K562 (cell line): ENCODE results near the gene PPP1R15A. TPM values are rescaled to one million over a fixed set of nuclear protein-coding genes. Genes with fewer than 3 reads are reported as not detected.

Experiments used
- ARID1B ChIP-seq: fragments of 450-650 bp; IDR thresholded peaks from 2 replicates; pipeline ENCODE4 v1.6.1; 2016; ENCODE audit warnings: antibody characterized with exemption, mild to moderate bottlenecking, inconsistent platforms
- BCOR ChIP-seq: fragments of 450-650 bp; IDR thresholded peaks from 2 replicates; pipeline ENCODE4 v1.6.1; 2016
- HLTF ChIP-seq: fragments of 450-650 bp; IDR thresholded peaks from 2 replicates; pipeline ENCODE4 v1.6.1; 2016
- JUN ChIP-seq, 2 experiments: sonication (generic) in 1 of 2; formaldehyde crosslinking in 1 of 2; IDR thresholded peaks; 2 replicates each; pipeline versions ENCODE4 v1.6.1 to v1.8.0; 2012 to 2022; ENCODE audit warnings: borderline replicate concordance in 2 of 2, mild to moderate bottlenecking in 2 of 2, improper control_type of control experiment in 1 of 2, low read depth in 1 of 2, low read length in 1 of 2, missing genetic modification reagents in 1 of 2
- MTA2 ChIP-seq: fragments of 450-650 bp; IDR thresholded peaks from 2 replicates; pipeline ENCODE4 v1.6.1; 2016; ENCODE audit warnings: low read depth
- RAD51 ChIP-seq: fragments of 450-650 bp; IDR thresholded peaks from 2 replicates; pipeline ENCODE4 v1.7.1; 2016; ENCODE audit warnings: low read depth, mild to moderate bottlenecking, borderline replicate concordance
- SUPT5H ChIP-seq: fragments of 450-650 bp; IDR thresholded peaks from 2 replicates; pipeline ENCODE4 v1.6.1; 2016
- ZNF583 ChIP-seq: fragments of 250-450 bp; sonication (Bioruptor Pico); IDR thresholded peaks from 2 replicates; pipeline ENCODE4 v1.4.0; 2020
- ZNF586 ChIP-seq: fragments of 450-650 bp; formaldehyde crosslinking; conservative IDR thresholded peaks from 2 replicates; pipeline ENCODE4 v1.4.0; 2020; ENCODE audit warnings: mild to moderate bottlenecking, moderate library complexity
- ZNF764 ChIP-seq: fragments of 250-450 bp; sonication (Bioruptor Pico); IDR thresholded peaks from 2 replicates; pipeline ENCODE4 v1.4.0; 2020; ENCODE audit warnings: low read depth, mild to moderate bottlenecking, moderate library complexity
- ZNF77 ChIP-seq: fragments of 250-450 bp; sonication (Bioruptor Pico); IDR thresholded peaks from 2 replicates; pipeline ENCODE4 v1.5.0; 2020
- polyA plus RNA-seq, 8 experiments: library from polyadenylated mRNA; depleted of rRNA in 4 of 8; stranded (reverse) in 5 of 8; unstranded in 3 of 8; fragments of >200 nt; fragmentation: Nextera tagmentation in 2 of 8; fragmentation: Illumina TruSeq in 1 of 8; extraction: Ambion mirVana in 2 of 8; extraction: Trizol in 1 of 8; gene quantifications; 2 replicates each; pipeline versions ENCODE4 v1.2.1 to v1.2.3, GENCODE V29; 2011 to 2014; ENCODE audit warnings: inconsistent platforms in 1 of 8, missing spikeins in 1 of 8
- total RNA-seq, 7 experiments: library from RNA; depleted of rRNA in 6 of 7; stranded (reverse); fragments of >200 nt in 6 of 7; fragmentation: Illumina TruSeq in 2 of 7; extraction: Trizol in 2 of 7; gene quantifications; 2 replicates each; pipeline versions ENCODE4 v1.2.1 to v1.2.3, GENCODE V29; 2011 to 2021; ENCODE audit warnings: low replicate concordance in 1 of 7
- TF ChIP-seq, protein P1 (sequence below), 2 experiments: fragments of 450-650 bp; IDR thresholded peaks; 2 replicates each; pipeline ENCODE4 v1.6.1; 2018; ENCODE audit warnings: mild to moderate bottlenecking in 2 of 2, low read depth in 1 of 2; ENCODE audit not compliant: partially characterized antibody in 2 of 2
- TF ChIP-seq, protein P2 (sequence below): fragments of 200-800 bp; sonication (Bioruptor generic); IDR thresholded peaks from 2 replicates; pipeline ENCODE4 v1.6.1; 2017; ENCODE audit warnings: missing genetic modification characterization, missing compliant biosample characterization
- TF ChIP-seq, protein P3 (sequence below): fragments of 450-650 bp; IDR thresholded peaks from 2 replicates; pipeline ENCODE4 v1.6.1; 2017; ENCODE audit warnings: antibody characterized with exemption, mild to moderate bottlenecking
- TF ChIP-seq, protein P4 (sequence below), 2 experiments: fragments of 450-650 bp in 1 of 2; sonication (generic) in 1 of 2; formaldehyde crosslinking; conservative IDR thresholded peaks; 2 replicates each; pipeline versions ENCODE4 v1.4.0 to v1.8.1; 2020 to 2022; ENCODE audit warnings: mild to moderate bottlenecking in 1 of 2, missing genetic modification reagents in 1 of 2

Gene PPP1R15A
- total and polyA plus RNA-seq, 9 of the 15 experiments (the other 6 are each of a cell fraction or from before 2014, with no cell fraction given) = 0.42 to 73.7 (median 44.0) TPM

DNA sequence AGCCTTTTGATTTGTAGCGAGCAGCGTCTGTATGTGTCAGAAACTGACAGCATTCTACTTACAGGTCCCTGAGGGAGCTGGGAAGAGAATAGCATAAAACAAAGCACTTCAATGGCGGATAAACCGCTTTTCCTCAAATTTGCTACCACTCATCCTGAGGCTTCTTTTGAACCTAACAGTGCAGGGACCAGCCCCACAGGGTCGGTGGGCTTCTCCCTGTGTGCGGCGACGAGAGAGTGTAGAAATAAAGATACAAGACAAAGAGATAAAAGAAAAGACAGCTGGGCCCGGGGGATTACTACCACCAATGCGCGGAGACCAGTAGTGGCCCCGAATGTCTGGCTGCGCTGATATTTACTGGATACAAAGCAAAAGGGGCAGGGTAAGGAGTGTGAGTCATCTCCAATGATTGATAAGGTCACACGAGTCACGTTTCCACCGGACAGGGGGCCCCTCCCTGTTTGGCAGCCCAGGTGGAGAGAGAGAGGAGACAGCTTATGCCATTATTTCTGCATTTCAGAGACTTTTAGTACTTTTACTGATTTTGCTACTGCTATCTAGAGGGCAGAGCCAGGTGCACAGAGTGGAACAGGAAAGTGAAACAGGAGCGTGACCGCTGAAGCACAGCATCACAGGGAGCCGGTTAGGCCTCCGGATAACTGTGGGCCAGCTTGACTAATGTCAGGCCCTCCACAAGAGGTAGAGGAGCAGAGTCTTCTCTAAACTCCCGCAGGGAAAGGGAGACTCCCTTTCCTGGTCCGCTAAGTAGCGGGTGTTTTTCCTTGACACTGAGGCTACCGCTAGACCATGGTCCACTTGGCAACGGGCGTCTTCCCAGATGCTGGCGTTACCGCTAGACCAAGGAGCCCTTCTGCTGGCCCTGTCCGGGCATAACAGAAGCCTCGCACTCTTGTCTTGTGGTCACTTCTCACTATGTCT, 4.1 kb downstream of the PPP1R15A start (continued):
- TF ChIP-seq, protein P1, sequence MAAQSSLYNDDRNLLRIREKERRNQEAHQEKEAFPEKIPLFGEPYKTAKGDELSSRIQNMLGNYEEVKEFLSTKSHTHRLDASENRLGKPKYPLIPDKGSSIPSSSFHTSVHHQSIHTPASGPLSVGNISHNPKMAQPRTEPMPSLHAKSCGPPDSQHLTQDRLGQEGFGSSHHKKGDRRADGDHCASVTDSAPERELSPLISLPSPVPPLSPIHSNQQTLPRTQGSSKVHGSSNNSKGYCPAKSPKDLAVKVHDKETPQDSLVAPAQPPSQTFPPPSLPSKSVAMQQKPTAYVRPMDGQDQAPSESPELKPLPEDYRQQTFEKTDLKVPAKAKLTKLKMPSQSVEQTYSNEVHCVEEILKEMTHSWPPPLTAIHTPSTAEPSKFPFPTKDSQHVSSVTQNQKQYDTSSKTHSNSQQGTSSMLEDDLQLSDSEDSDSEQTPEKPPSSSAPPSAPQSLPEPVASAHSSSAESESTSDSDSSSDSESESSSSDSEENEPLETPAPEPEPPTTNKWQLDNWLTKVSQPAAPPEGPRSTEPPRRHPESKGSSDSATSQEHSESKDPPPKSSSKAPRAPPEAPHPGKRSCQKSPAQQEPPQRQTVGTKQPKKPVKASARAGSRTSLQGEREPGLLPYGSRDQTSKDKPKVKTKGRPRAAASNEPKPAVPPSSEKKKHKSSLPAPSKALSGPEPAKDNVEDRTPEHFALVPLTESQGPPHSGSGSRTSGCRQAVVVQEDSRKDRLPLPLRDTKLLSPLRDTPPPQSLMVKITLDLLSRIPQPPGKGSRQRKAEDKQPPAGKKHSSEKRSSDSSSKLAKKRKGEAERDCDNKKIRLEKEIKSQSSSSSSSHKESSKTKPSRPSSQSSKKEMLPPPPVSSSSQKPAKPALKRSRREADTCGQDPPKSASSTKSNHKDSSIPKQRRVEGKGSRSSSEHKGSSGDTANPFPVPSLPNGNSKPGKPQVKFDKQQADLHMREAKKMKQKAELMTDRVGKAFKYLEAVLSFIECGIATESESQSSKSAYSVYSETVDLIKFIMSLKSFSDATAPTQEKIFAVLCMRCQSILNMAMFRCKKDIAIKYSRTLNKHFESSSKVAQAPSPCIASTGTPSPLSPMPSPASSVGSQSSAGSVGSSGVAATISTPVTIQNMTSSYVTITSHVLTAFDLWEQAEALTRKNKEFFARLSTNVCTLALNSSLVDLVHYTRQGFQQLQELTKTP (IDR thresholded peaks at IDR 0.05; ENCODE audit: low read depth in 1 of 2, partially characterized antibody in 2 of 2) = peak; percentile 32 to 80
- TF ChIP-seq ZNF586 (CRISPR knock-in tag) (0 out of 2 replicates have a peak, but pooled peaks have one; percentile 16), ZNF764 (peak; percentile 7; the same call in 1 of the 2 replicates), JUN (IDR thresholded peaks at IDR 0.05; ENCODE audit: borderline replicate concordance, low read depth, low read length) (peak; percentile 82), JUN (CRISPR knock-in tag; IDR thresholded peaks at IDR 0.05; ENCODE audit: borderline replicate concordance) (0 out of 2 replicates have a peak, but pooled peaks have one; percentile 20), HLTF (peak; percentile 20; the same call in 1 of the 2 replicates), SUPT5H (peak; percentile 77), MTA2 (peak; percentile 68), RAD51 (0 out of 2 replicates have a peak, but pooled peaks have one; percentile 19), ARID1B (peak; percentile 92), ZNF583 (peak; percentile 51), BCOR (peak; percentile 87), ZNF77 (CRISPR knock-in tag) (peak; percentile 83; the same call in 1 of the 2 replicates)
- TF ChIP-seq, protein P2, sequence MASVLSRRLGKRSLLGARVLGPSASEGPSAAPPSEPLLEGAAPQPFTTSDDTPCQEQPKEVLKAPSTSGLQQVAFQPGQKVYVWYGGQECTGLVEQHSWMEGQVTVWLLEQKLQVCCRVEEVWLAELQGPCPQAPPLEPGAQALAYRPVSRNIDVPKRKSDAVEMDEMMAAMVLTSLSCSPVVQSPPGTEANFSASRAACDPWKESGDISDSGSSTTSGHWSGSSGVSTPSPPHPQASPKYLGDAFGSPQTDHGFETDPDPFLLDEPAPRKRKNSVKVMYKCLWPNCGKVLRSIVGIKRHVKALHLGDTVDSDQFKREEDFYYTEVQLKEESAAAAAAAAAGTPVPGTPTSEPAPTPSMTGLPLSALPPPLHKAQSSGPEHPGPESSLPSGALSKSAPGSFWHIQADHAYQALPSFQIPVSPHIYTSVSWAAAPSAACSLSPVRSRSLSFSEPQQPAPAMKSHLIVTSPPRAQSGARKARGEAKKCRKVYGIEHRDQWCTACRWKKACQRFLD (CRISPR knock-in tag) = peak; percentile 69; the same call in 1 of the 2 replicates
- TF ChIP-seq, protein P3, sequence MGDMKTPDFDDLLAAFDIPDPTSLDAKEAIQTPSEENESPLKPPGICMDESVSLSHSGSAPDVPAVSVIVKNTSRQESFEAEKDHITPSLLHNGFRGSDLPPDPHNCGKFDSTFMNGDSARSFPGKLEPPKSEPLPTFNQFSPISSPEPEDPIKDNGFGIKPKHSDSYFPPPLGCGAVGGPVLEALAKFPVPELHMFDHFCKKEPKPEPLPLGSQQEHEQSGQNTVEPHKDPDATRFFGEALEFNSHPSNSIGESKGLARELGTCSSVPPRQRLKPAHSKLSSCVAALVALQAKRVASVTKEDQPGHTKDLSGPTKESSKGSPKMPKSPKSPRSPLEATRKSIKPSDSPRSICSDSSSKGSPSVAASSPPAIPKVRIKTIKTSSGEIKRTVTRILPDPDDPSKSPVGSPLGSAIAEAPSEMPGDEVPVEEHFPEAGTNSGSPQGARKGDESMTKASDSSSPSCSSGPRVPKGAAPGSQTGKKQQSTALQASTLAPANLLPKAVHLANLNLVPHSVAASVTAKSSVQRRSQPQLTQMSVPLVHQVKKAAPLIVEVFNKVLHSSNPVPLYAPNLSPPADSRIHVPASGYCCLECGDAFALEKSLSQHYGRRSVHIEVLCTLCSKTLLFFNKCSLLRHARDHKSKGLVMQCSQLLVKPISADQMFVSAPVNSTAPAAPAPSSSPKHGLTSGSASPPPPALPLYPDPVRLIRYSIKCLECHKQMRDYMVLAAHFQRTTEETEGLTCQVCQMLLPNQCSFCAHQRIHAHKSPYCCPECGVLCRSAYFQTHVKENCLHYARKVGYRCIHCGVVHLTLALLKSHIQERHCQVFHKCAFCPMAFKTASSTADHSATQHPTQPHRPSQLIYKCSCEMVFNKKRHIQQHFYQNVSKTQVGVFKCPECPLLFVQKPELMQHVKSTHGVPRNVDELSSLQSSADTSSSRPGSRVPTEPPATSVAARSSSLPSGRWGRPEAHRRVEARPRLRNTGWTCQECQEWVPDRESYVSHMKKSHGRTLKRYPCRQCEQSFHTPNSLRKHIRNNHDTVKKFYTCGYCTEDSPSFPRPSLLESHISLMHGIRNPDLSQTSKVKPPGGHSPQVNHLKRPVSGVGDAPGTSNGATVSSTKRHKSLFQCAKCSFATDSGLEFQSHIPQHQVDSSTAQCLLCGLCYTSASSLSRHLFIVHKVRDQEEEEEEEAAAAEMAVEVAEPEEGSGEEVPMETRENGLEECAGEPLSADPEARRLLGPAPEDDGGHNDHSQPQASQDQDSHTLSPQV = peak; percentile 85
- TF ChIP-seq, protein P4, sequence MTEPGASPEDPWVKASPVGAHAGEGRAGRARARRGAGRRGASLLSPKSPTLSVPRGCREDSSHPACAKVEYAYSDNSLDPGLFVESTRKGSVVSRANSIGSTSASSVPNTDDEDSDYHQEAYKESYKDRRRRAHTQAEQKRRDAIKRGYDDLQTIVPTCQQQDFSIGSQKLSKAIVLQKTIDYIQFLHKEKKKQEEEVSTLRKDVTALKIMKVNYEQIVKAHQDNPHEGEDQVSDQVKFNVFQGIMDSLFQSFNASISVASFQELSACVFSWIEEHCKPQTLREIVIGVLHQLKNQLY (CRISPR knock-in tag; conservative IDR thresholded peaks at IDR 0.05) = 0 out of 4 replicates have a peak, but pooled peaks of 1 of the 2 experiments have one; percentile 16
